ENCODE measurements around the gene GBA2.

The GBA2 gene

GRCh38 chr9:35763803-35764202 lies 14.8 kb upstream of the GBA2 start:
- DNase-seq (ENCODE audit: low read depth) = no peak

DNA sequence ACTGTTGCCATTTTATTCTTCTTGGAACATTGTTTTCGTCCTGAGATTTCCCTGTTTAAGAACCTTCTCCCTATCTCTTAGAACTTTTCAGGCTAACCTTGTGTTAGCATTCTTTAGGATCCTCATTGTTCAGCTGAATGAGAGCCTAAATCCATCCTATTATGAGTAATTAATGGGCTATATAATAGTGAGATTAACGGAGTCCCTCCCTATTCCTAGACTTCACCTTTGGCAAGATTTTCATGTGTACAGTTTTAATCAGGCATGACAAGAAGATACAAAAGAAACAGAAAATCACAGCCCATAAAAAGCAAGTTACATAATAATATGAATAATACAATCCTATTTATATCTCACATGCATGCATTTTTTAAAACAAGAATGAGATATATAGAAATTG lies 14.2 kb upstream of the GBA2 start:
- no peak for DNase-seq (ENCODE audit: low read depth)

DNA sequence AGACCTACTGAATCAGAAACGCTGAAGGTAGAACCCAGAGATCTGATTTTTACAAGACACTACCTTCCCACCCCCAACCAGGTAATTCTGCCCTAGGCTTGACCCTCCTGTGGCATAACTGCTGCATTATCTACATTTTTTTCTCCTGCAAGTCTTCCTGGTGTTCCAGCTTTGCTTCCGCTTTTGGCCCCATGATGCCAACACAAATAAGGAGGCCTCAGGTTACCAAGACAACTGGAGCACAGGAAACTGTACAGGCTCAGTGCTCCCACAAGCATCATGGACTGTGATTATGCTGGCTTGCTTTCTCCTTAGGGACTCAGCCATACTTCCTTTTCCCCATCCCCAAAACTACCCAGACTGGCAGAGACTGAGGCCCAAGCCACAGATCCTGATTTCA lies 11.6 kb upstream of the GBA2 start:
- DNase-seq (ENCODE audit: low read depth) = peak; percentile 60

DNA sequence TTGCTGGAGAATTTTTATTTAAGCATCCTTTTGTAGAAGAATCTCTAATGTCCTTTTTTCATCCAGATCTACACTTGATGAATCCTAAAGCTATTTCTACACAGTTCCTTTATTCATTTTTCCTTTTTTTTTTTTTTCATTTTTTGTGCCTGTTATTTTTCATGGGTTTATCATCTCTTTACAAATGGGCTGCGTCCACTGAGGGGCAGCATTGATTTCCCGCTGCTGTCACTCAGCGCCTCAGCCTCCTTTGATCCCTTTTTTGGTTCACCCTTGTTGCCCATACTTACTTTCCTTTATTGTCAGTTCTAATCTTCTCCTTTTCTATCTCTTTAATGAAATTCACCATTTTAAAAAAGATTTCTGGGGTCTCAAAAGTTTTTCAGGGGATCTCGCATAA lies 10.8 kb upstream of the GBA2 start:
- DNase-seq (ENCODE audit: low read depth) = no peak

GRCh38 chr9:35758475-35759050 lies 9.5 kb upstream of the GBA2 start:
- peak; percentile 4 for DNase-seq (ENCODE audit: low read depth)

GRCh38 chr9:35757892-35758275 lies 8.9 kb upstream of the GBA2 start:
- no peak for DNase-seq (ENCODE audit: low read depth)

GRCh38 chr9:35757226-35757891 lies 8.3 kb upstream of the GBA2 start:
- DNase-seq (ENCODE audit: low read depth) = peak; percentile 12

DNA sequence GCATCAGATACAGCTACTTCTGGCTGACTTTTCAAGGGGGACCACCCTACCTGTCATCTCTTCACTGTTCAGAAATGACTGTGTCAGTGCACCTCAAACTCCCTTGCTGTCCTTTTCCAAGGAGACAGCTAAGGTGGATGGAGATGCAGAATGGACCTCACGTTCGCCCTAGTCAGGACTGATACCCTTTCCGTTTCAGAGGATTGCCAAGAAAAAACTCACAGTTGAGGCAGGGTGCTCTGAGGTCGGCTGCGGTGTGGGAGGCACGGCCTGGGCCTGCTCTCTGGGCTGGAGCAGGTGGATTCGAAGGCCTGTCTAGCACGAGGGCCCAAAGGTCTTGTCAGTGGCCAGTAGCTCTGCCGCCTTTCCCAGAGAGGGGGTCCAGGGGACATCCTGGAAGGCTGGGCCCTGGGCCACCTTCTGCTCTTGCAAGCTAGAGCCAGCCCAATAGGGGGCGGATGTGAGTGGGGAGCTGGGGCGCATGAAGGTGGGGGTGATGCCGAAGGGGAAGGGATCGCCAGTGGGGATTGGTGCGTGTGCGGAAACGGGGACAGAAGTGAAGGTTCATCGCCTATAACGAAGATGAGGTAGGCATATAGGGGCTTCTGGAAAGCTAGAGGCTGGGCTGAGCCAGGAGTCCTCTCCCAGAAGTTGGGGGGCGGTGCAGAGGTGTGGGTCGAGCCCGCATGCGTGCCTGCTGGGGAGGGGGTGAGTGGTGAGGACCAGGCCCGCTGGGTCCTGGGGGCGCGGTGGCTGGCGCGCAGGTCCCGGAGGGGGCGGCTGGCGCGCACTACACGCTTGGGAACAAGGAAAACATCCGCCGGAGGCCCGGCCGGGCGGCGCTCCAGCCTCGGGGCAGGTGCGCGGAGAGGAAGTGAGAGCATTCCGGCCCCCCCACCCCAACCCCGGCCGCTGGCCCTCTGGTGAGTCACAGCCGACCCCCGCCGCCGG lies 7.5 kb upstream of the GBA2 start:
- DNase-seq (ENCODE audit: low read depth) = peak; percentile 22

DNA sequence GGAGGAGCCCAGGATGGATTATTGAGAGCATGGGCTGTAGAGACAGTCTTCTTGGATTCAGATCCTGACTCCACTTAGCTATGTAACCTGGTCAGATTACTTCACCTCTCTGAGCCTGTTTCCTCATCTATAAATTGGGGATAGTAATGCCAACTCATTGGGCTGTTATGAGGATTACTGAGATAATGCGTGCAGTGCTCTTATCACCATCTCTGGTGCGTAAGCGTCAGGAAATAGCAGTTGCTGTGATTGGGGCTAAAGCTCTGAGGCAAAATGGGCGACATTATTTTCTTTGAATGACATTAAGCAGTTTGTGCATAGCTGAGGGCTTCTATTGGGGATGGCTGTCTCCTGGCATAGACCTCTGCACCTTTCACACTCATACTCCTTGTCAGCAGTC lies 6.0 kb upstream of the GBA2 start:
- DNase-seq (ENCODE audit: low read depth) = no peak

- DNase-seq (ENCODE audit: low read depth) = no peak
Measured at GRCh38 chr9:35754264-35754663, 5.2 kb upstream of the GBA2 start, which contains the start of gene MSMP. Gene MSMP (minus strand): TSS chr9:35754276. CDS start chr9:35754129, 147 bp downstream.

DNA sequence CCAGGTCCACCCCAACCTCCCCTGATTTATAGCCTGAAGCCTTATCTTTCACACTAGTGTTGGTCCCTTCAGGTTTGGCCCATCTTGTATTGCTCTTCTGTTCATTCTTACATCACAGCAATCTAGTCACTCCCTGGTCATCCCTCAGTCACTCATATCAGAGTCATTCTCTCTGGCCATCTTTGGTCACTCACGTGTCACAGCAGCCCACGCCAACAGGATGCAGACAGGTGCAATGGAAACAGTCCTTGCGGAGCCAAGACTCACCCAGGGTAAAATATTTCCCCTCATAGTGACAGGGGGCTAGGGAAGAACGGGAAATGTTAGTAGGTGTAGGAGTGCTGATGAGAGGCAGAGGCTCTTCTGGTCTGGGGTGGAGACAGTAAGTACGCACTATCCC lies 4.4 kb upstream of the GBA2 start:
- no peak for DNase-seq (ENCODE audit: low read depth)

DNA sequence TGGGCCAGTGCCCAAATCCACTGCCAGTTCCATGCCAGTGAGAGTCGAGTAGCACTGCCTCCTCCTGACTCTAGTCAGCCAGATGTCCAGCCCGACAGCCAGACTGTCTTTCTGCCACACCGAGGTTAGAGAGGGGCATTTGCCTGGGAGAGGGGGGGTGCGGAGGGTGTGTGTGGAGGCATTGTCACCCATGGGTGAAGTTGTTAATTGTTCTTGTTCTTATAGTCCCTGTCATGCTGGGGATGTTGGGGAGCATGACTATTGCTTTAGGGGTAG lies 1.2 kb upstream of the GBA2 start:
- no peak for DNase-seq (ENCODE audit: low read depth)

- DNase-seq (ENCODE audit: low read depth) = peak; percentile 22
Measured at GRCh38 chr9:35749515-35750255, 657 bp upstream of the GBA2 start.

GRCh38 chr9:35748242-35748857 lies 678 bp downstream of the GBA2 start:
- DNase-seq (ENCODE audit: low read depth) = peak; percentile 7

DNA sequence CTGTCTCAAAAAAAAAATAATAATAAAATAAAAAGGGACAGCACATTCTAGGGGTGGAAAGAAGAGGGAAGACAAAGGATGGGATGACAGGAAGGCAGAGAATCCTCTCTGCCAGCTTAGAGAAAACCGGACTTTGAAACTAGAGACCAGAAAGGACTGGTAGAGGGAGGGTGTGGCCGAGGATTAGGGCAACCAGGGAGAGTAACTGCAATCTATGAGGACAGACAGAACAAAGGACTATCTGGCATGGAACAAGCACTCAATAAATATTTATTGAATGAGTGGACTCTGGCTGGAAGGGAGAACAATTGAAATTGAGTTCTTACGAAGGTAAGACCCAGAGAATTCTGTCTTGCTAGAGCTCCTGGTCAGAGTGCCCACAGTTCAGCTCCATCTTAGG lies 2.4 kb downstream of the GBA2 start:
- DNase-seq (ENCODE audit: low read depth) = peak; percentile 13

DNA sequence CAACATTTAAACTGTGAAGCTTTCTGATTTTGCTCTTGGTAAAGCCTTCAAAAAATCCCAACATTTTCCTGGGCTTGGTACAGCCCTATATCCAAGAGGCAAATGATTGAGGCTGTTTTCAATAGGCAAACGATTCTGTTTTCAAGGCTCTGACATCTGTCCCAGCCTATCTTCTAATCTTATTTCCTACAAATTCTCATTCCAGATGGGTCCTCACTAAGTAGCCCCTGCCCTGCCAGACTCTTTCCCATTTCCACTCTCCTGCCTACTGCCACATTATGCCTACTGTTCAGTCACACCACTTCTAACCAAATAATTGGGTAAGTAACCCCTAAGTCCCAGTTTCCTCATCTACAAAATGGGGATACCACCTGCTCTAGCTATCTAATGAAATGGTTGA lies 3.5 kb downstream of the GBA2 start:
- DNase-seq (ENCODE audit: low read depth) = no peak

GRCh38 chr9:35743880-35744518 lies 5.0 kb downstream of the GBA2 start:
- no peak for DNase-seq (ENCODE audit: low read depth)

- no peak for DNase-seq (ENCODE audit: low read depth)
Measured at GRCh38 chr9:35743452-35743851, 5.6 kb downstream of the GBA2 start.

DNA sequence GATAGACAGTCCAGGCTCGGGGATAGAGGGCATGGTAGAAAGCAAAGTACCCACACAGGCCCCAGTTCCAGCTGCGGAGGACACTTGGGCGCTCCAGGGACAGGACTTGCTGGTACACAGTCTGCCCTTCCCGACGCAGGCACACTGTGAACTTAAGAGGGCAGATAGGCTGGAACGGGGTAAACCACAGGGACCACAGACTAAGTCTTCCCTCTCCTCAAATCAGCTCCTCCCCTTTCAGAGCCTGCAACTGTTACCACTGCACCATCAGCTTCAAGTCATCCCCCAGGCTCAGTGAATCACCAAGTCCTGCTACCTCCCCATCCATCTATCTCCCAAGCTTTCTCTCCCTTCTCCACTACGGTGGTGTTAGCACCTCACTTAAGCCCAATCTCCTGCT lies 7.3 kb downstream of the GBA2 start:
- no peak for DNase-seq (ENCODE audit: low read depth)

GRCh38 chr9:35740243-35740642 lies 8.8 kb downstream of the GBA2 start:
- no peak for DNase-seq (ENCODE audit: low read depth)

- DNase-seq (ENCODE audit: low read depth) = no peak
Measured at GRCh38 chr9:35738924-35739323, 10.1 kb downstream of the GBA2 start.

- DNase-seq (ENCODE audit: low read depth) = no peak
Measured at GRCh38 chr9:35738186-35738585, 10.8 kb downstream of the GBA2 start.

Measured in EH (cell line).